Stimulated activated CD8-positive, alpha-beta memory T cell treated with anti-CD3 and anti-CD28 coated beads, Interleukin-12 subunit alpha, Interleukin-12 subunit beta, amount 100 ng/mL, for 1 hour (primary cell): Measurements from ENCODE around the gene SLC4A1AP.

Experiments used
- DNase-seq: peaks from one replicate; pipeline ENCODE4 v3.0.0-alpha.2; 2020; ENCODE audit warnings: low read depth

Gene SLC4A1AP

GRCh38 chr2:27721884-27722485, 58.3 kb downstream of the SLC4A1AP start:
- no peak for DNase-seq

DNA sequence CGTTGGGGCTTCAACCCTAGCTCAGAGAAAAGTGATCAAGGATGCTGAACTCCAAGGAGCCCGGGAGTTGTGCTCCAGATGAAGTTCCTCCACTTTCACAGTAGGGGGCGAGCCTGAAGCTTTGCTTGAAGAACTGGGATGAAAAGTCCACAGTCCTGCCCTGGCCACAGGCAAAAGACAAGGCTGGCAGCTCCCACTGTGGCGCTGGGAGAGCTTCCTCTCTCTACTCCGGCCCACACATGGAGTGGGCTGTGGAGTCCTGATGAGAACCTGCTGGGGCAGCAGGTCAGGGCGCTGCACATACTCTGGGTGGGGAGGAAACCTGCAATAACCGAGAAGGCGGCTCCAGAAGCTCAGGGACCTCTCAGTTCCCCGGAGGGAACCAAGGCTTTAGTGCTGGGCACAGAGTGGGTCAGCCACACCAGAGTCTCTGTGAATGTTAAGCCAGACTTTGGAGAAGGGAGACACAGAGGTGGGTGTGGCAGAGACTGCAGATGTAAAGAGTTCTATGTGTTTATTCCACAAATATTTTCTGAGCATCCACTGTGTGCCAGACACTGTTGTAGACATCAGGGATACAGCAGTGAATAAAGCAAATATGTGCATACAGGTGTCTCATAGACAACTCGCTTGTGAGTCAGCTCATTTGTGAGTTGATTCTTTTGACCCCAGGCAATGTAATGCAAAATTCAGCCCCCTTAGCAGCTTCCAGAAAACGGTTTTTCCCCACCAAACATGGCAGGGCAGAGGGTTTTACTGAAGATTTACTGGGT, 59.9 kb downstream of the SLC4A1AP start:
- DNase-seq: no peak

GRCh38 chr2:27724191-27724590, 60.5 kb downstream of the SLC4A1AP start:
- DNase-seq: no peak

DNA sequence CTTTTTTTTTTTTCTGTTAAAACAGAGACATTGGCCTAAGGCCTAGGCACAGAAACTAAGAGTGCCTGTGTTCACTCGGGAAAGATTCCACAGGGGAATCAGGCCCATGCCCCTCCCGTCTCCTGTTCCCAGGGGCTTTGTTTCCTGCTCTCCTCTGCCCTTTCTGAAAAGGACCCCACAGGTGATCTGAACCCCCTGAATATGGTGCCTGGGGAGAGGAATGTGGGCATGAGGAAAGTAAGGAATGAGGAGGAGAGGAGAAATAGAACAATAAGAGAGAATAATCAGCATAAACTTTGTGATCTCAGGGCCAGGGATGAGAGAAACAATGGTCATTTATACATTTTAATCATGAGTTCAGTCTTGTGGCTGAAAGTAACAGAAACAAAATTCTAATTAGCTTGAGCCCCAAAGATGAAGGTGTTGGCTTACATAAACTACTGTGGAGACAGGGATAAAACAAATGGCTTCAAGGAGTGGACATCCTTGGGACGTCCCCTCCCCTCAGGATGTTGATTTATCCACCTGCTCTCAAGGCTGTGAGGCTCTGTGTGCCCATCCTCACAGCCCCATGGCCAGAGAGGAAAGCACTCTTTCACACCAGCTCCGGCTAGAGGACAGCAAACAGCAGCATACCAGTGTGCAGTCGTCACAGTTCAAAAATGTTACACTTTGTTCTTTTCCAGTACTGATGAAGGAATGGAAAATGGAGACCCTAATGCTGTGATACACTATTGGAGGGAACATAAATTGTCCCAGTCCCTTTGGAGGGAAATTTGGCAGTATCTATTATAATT, 61.4 kb downstream of the SLC4A1AP start:
- no peak for DNase-seq

DNA sequence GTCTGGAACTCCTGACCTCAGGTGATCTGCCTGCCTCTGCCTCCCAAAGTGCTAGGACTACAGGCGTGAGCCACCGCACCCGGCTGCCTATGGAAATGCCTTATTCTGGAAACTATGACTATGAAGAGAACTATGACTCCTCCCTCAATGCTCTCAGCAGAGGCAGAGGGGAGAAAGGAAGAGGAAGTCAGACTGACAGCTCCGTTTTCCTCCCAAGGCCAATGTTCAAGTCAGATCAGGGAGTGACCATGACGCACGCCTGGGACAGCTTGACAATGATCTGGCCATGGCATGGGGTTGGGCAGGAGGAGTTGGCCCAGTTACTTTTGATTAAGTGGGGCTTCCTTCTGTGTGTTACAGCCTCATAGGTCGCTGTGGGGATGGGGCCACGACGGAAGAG, 63.6 kb downstream of the SLC4A1AP start:
- DNase-seq: no peak

GRCh38 chr2:27728081-27728858, 64.6 kb downstream of the SLC4A1AP start:
- DNase-seq: no peak

GRCh38 chr2:27729198-27729597, 65.5 kb downstream of the SLC4A1AP start:
- DNase-seq: no peak

GRCh38 chr2:27729614-27730013, 65.9 kb downstream of the SLC4A1AP start:
- no peak for DNase-seq

- DNase-seq: no peak
These were observed 66.6 kb downstream of the SLC4A1AP start for GRCh38 chr2:27730261-27730662.

DNA sequence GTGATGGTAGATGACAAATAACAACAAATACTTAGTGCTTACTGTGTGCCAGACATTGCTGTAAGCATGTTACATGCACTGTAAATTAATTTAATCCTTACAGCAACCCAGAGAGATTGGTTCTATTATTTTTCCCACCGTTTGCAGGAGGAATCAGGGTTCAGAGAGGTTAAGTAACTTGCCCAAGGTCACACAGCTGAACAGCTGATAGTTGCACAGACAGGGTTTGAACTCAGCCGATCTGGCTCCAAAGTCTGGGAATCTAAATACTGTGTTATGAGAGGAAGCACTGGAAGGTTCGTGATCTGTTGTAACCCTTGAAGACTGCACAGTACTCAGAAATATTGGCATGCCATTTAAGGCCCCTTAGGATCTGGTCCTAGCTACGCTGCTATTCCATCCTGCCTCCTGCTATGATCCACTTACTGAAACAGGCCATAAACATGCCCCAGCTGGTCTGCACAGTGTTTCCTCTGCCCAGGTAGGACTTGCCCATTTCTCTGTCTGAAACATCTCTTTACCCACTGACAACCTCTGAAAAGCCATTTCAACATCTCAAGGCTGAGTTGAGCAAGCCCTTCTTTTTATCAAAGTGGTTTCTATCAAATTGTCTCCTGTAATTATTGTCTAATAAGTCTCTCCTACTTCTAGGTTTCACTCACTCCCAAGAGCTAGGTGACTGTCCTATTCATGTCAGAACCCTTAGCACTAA, 67.4 kb downstream of the SLC4A1AP start:
- DNase-seq: no peak

- no peak for DNase-seq
These were observed 70.6 kb downstream of the SLC4A1AP start for GRCh38 chr2:27734305-27734704.

DNA sequence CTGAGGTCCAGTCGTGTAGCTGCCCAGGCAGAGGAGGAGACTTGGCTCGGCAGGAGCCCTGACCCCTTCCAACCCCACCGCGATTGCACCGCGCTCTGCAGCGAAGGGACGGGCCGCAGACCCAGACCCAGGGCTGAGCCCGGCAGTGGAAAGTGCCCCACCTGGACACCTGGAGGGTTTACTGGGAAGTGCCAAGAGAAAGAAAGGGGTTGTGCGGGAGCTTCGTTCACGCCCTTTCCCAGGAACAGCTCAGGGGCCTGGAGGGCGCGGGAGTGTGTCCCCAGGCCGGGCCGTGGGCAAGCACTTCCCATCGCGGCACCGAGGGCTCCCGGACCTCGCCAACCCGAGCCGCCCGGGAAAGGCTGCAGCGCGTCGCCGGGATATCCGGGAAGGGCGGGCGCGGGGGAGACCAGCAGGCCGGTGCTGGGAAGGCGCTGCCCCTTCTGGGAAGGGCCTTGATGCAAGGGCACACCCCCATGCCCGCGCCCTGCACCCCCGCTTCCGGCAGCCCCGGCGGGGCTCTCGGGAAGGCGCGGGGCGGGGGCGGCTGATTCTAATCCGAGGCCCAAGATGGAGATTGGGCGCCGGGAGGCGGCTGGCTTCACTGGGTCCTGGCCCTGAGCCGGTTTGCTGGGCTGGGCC, 71.7 kb downstream of the SLC4A1AP start:
- DNase-seq: peak; percentile 20

GRCh38 chr2:27736031-27736889, 72.6 kb downstream of the SLC4A1AP start:
- no peak for DNase-seq

DNA sequence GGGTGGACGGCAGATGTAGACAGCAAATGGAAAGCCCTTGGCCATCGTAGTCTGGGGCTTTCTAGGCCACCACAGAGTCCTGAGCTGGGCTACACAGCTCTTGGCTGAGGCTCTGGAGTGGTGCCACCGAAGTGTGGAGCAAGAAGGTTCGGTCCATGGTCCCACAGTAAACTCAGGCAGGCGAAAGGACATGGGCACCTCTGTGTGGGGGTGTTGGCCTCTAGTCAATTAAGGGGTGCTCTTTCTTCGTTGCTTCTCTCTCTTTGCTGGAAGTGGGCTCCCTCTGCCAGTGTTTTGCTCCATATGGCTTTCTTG, 73.2 kb downstream of the SLC4A1AP start:
- DNase-seq: no peak

DNA sequence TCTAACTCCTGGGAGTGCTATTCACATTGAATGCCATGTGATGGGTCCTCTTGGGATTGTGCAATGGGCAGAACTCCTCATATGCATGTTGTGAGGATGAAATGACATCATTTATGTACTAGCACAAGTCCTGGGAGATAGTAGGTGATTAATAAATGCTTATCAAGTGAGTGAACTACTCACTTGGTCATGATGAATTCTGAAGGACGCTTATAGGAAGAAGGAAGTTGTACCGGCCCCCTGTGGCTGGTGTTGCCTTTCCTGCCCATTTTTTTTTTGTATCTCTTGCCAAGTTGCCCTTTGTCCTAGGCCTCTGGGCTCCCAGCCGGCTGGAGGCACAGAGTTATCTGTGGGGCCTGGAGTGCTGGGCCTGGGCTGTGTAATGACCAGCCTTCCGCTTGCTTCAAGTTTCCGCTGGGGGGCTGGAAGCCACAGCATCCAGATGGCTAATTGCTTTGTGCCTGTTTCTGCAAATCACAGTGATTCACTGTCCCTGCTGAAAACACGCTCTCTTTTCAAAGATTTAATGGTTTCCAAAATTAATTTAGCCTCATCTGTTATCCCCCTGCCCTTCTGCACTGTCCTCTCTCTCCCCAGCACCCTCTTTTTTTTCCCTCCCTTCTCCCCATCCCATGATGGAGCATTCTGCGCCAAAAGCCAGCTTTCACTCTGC, 74.1 kb downstream of the SLC4A1AP start:
- no peak for DNase-seq

GRCh38 chr2:27738349-27739057, 74.8 kb downstream of the SLC4A1AP start:
- DNase-seq: no peak

DNA sequence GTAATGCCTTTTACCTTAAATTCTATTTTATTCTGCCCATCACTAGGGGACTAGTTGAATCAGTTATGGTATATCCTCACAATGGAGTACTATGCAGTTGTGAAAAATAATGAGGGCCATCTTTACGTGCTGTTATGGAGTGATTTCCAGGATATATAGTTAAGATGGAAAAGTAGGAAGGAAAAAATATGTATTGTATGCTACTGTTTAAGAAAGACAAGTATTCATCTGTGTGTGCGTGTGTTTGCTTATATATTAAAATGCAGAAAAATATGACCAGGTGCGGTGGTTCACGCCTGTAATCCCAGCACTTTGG, 75.3 kb downstream of the SLC4A1AP start:
- DNase-seq: no peak

GRCh38 chr2:27741673-27742072, 78.0 kb downstream of the SLC4A1AP start:
- no peak for DNase-seq

DNA sequence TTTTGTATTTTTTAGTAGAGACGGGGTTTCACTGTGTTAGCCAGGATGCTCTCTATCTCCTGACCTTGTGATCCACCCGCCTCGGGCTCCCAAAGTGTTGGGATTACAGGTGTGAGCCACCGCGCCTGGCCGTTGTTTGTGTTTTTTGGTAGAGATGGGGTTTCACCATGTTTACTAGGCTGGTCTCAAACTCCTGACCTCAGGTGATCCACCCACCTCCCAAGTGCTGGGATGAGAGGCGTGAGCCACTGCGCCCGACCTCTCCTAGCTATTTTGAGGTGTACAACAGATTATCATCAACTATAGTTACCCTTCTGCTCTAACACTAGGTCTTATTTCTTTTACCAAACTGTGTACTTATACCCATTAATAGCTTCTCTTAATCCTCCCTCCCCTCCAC, 78.9 kb downstream of the SLC4A1AP start:
- DNase-seq: no peak
